Measurements from ENCODE around the gene FDX2.

- TF ChIP-seq TAF1 (IDR thresholded peaks at IDR 0.05; ENCODE audit: low read depth, low read length), result no peak
- no peak for TF ChIP-seq CTCF (IDR thresholded peaks at IDR 0.05; ENCODE audit: control extremely low read depth in 1 of 3, insufficient read depth in 1 of 3, low read depth in 1 of 3, low read length in 3 of 3)
- TF ChIP-seq POLR2AphosphoS5 (IDR thresholded peaks at IDR 0.05; ENCODE audit: low read depth, low read length), result no peak
- TF ChIP-seq BACH1 (IDR thresholded peaks at IDR 0.05; ENCODE audit: low read length), result no peak
- no peak for TF ChIP-seq USF2 (IDR thresholded peaks at IDR 0.05; ENCODE audit: low read length)
- TF ChIP-seq TEAD4 (IDR thresholded peaks at IDR 0.05; ENCODE audit: low read depth, low read length), result no peak
- TF ChIP-seq EZH2 (IDR thresholded peaks at IDR 0.05; ENCODE audit: low read depth, low read length, severe bottlenecking), result no peak
- TF ChIP-seq POLR2A (IDR thresholded peaks at IDR 0.05; ENCODE audit: control extremely low read depth in 1 of 2, low read depth in 2 of 2, low read length in 2 of 2), result no peak
Measured at GRCh38 chr19:10289836-10290356, 25.9 kb downstream of the FDX2 start, which contains the start of gene ICAM5.
